Thyroid gland (tissue), 4 donors: Measurements from ENCODE around the gene FAM53A. TPM values are rescaled to one million over a fixed set of nuclear protein-coding genes. Genes with fewer than 3 reads are reported as not detected.

Experiments used
- DNase-seq, 2 donors: peaks; one replicate each; pipeline ENCODE4 v3.0.0-alpha.2; 2019
- H3K27ac ChIP-seq, 3 donors: fragments of 200-600 bp; sonication (generic); 1 replicate in 2 of 3; 2 replicates in 1 of 3; pipeline ENCODE4 v1.5.1; 2016 to 2019; ENCODE audit warnings: mild to moderate bottlenecking in 1 of 3, moderate library complexity in 1 of 3
- H3K27me3 ChIP-seq: fragments of 200-600 bp; sonication (generic); one replicate; pipeline ENCODE4 v1.5.1; 2019
- H3K36me3 ChIP-seq, 2 donors: fragments of 200-600 bp; sonication (generic); one replicate each; pipeline ENCODE4 v1.5.1; 2016 to 2019
- H3K4me1 ChIP-seq, 2 donors: fragments of 200-600 bp; sonication (generic); one replicate each; pipeline ENCODE4 v1.5.1; 2017 to 2019
- H3K4me3 ChIP-seq, 3 donors: fragments of 200-600 bp; sonication (generic); replicated peaks in 1 of 3; 1 replicate in 2 of 3; 2 replicates in 1 of 3; pipeline ENCODE4 v1.5.1; 2016; ENCODE audit warnings: mild to moderate bottlenecking in 1 of 3
- H3K9me3 ChIP-seq: fragments of 200-600 bp; sonication (generic); one replicate; pipeline ENCODE4 v1.5.1; 2017
- CTCF ChIP-seq, 6 experiments: fragments of 200-600 bp in 3 of 6; fragments of 450-650 bp in 3 of 6; sonication (generic) in 3 of 6; IDR thresholded peaks; one replicate each; pipeline ENCODE4 v1.5.1; 2016 to 2019; ENCODE audit warnings: antibody characterized with exemption in 6 of 6, mild to moderate bottlenecking in 2 of 6, inconsistent platforms in 1 of 6, moderate library complexity in 1 of 6
- POLR2A ChIP-seq, 2 donors: fragments of 450-650 bp; IDR thresholded peaks; one replicate each; pipeline ENCODE4 v1.6.1; 2017; ENCODE audit warnings: antibody characterized with exemption in 2 of 2, mild to moderate bottlenecking in 2 of 2, moderate library complexity in 1 of 2
- WGBS, 2 donors: methylation state at CpG; one replicate each; pipeline ENCODE4 v1.1.5; 2017; 5-methylcytosine and 5-hydroxymethylcytosine counted together
- intact Hi-C: fragments of 100-400 bp; cut with DNase I; formaldehyde crosslinking; loops from one replicate; pipeline ENCODE4 v1.15.1; 2023
- total RNA-seq, 4 donors: library from RNA; depleted of rRNA; stranded (reverse); fragments of >200 nt; gene quantifications; one replicate each; pipeline ENCODE4 v1.2.3, GENCODE V29; 2016

FAM53A gene
- total RNA-seq, 4 donors from 2014 or later: 17.5 to 34.9 (median 21.7) TPM

GRCh38 chr4:1723131-1723801 is 39.2 kb upstream of the FAM53A start:
- no peak overlapping the region for H3K4me3 ChIP-seq
- WGBS, 2 donors: 71 to 78% methylated on average over 10 to 12 of the region's 12 CpGs
- H3K27me3 ChIP-seq: no peaks in the 10 kb centered on the region
- no peak for DNase-seq
- intact Hi-C loops: loop anchor here (5.0 to 10.0 kb wide), 2 partner anchors 146 to 368 kb away; no protein-coding TSS in a partner anchor
- H3K4me1 ChIP-seq: peaks cover 13 to 47% of the 10 kb centered on the region in 2 donors
- TF ChIP-seq POLR2A (IDR thresholded peaks at IDR 0.05) (no peak), CTCF (IDR thresholded peaks at IDR 0.05) (no peak)
- no peaks in the 10 kb centered on the region for H3K9me3 ChIP-seq
- H3K36me3 ChIP-seq: peaks cover 0 to 4% of the 10 kb centered on the region in 2 donors
- no peak overlapping the region for H3K27ac ChIP-seq

GRCh38 chr4:1722551-1723118 is 38.5 kb upstream of the FAM53A start:
- no peak overlapping the region for H3K4me3 ChIP-seq
- no peak overlapping the region for H3K27ac ChIP-seq
- WGBS, 2 donors: 35 to 49% methylated on average over 18 of the region's 18 CpGs
- H3K9me3 ChIP-seq: no peaks in the 10 kb centered on the region
- DNase-seq: no peak
- H3K27me3 ChIP-seq: no peaks in the 10 kb centered on the region
- peaks cover 3 to 10% of the 10 kb centered on the region in 2 donors for H3K36me3 ChIP-seq
- H3K4me1 ChIP-seq: peaks cover 13 to 40% of the 10 kb centered on the region in 2 donors
- no peak for TF ChIP-seq CTCF (IDR thresholded peaks at IDR 0.05)
- TF ChIP-seq POLR2A (IDR thresholded peaks at IDR 0.05): no peak
- intact Hi-C loops: loop anchor here (5.0 to 10.0 kb wide), 2 partner anchors 145 to 368 kb away; no protein-coding TSS in a partner anchor

- no peak for DNase-seq
- intact Hi-C loops: loop anchor here (5.0 to 10.0 kb wide), 2 partner anchors 145 to 367 kb away; no protein-coding TSS in a partner anchor
- Histone ChIP-seq H3K27ac (no peak overlapping the region), H3K9me3 (no peaks in the 10 kb centered on the region), H3K4me3 (peak overlapping the region in 1 of 3 donors; percentile 72), H3K4me1 (peaks cover 13 to 33% of the 10 kb centered on the region in 2 donors), H3K36me3 (peaks cover 3 to 17% of the 10 kb centered on the region in 2 donors), H3K27me3 (no peaks in the 10 kb centered on the region)
- no peak for TF ChIP-seq CTCF (IDR thresholded peaks at IDR 0.05)
- TF ChIP-seq POLR2A (IDR thresholded peaks at IDR 0.05): no peak
- WGBS, 2 donors: 9% methylated on average over 27 of the region's 61 CpGs
These were observed 37.8 kb upstream of the FAM53A start for GRCh38 chr4:1721666-1722550.

- intact Hi-C loops: loop anchor here (5.0 to 10.0 kb wide), 2 partner anchors 144 to 366 kb away; no protein-coding TSS in a partner anchor
- TF ChIP-seq POLR2A (IDR thresholded peaks at IDR 0.05) (peak in 1 of 2 donors; percentile 89), CTCF (IDR thresholded peaks at IDR 0.05) (peak in 1 of 6 experiments; percentile 14)
- H3K4me3 ChIP-seq: peak within 1 kb of the TSS; percentile 21 to 72 (median 63)
- H3K27me3 ChIP-seq: no peaks in the 10 kb centered on the region
- peaks cover 13 to 25% of the 10 kb centered on the region in 2 donors for H3K4me1 ChIP-seq
- peak within 1 kb of the TSS; percentile 72 to 93 (median 88) for H3K27ac ChIP-seq
- peak; percentile 98 for DNase-seq
- H3K9me3 ChIP-seq: no peaks in the 10 kb centered on the region
- WGBS, 2 donors: 0% methylated on average over 4 of the region's 83 CpGs; no CpG with 5 or more reads in 1 of the 2 donors
- peaks cover 3 to 17% of the 10 kb centered on the region in 2 donors for H3K36me3 ChIP-seq
These were observed 37.0 kb upstream of the FAM53A start, which contains the start of the genes TACC3 and TMEM129 for GRCh38 chr4:1721003-1721665. TACC3 (plus strand) TSS chr4:1721521; CDS start chr4:1723422, 1,901 bp downstream. TMEM129 (minus strand) TSS chr4:1721323; CDS start chr4:1720837, 486 bp downstream.
